HG03108 (cell line): Measurements from ENCODE around the gene RASSF8.

Source experiments
- ATAC-seq: cut with Tn5 transposase; IDR thresholded peaks from one replicate; pipeline ENCODE4 v1.9.1; 2021; ENCODE audit warnings: moderate library complexity; ENCODE audit not compliant: unreplicated experiment

The RASSF8 gene

GRCh38 chr12:25958428-25959070 is at the start of gene RASSF8:
RASSF8 (plus strand) TSS chr12:25958682; CDS start chr12:26055344, 96,662 bp downstream.
- ATAC-seq: peak; percentile 91

- ATAC-seq: no peak
Measured at GRCh38 chr12:25914551-25914950, 43.9 kb upstream of the RASSF8 start.

GRCh38 chr12:25924491-25925001 is 33.9 kb upstream of the RASSF8 start:
- ATAC-seq: no peak

- no peak for ATAC-seq
Measured at GRCh38 chr12:25925064-25925463, 33.4 kb upstream of the RASSF8 start.

- no peak for ATAC-seq
Measured at GRCh38 chr12:25926536-25926935, 31.9 kb upstream of the RASSF8 start.

- no peak for ATAC-seq
Measured at GRCh38 chr12:25929142-25929541, 29.3 kb upstream of the RASSF8 start.

GRCh38 chr12:25932971-25933370 is 25.5 kb upstream of the RASSF8 start:
- ATAC-seq: no peak

- ATAC-seq: no peak
Measured at GRCh38 chr12:25934456-25934855, 24.0 kb upstream of the RASSF8 start.

GRCh38 chr12:25935355-25936144 is 22.9 kb upstream of the RASSF8 start:
- ATAC-seq: no peak

GRCh38 chr12:25937096-25937495 is 21.4 kb upstream of the RASSF8 start:
- no peak for ATAC-seq

GRCh38 chr12:25938581-25938980 is 19.9 kb upstream of the RASSF8 start:
- ATAC-seq: no peak

GRCh38 chr12:25939606-25940005 is 18.9 kb upstream of the RASSF8 start:
- no peak for ATAC-seq

GRCh38 chr12:25940886-25941285 is 17.6 kb upstream of the RASSF8 start:
- ATAC-seq: no peak

GRCh38 chr12:25942709-25943108 is 15.8 kb upstream of the RASSF8 start:
- ATAC-seq: no peak

GRCh38 chr12:25943940-25944339 is 14.5 kb upstream of the RASSF8 start:
- no peak for ATAC-seq

GRCh38 chr12:25949343-25949742 is 9.1 kb upstream of the RASSF8 start:
- ATAC-seq: no peak

- ATAC-seq: no peak
Measured at GRCh38 chr12:25950329-25951115, 8.0 kb upstream of the RASSF8 start.

- ATAC-seq: no peak
Measured at GRCh38 chr12:25957793-25958427, 572 bp upstream of the RASSF8 start.

- ATAC-seq: peak; percentile 37
Measured at GRCh38 chr12:25959071-25959961, 834 bp downstream of the RASSF8 start.

- no peak for ATAC-seq
Measured at GRCh38 chr12:25960143-25960542, 1.7 kb downstream of the RASSF8 start.
